ENCODE data around the gene TIGD4.

The TIGD4 gene

GRCh38 chr4:152734015-152734698, 45.4 kb downstream of the TIGD4 start:
- no peak for TF ChIP-seq CTCF (IDR thresholded peaks at IDR 0.05; ENCODE audit: extremely low read depth, missing control alignments)
- DNase-seq (ENCODE audit: low spot score) = no peak

GRCh38 chr4:152731997-152732396, 47.5 kb downstream of the TIGD4 start:
- TF ChIP-seq CTCF (IDR thresholded peaks at IDR 0.05; ENCODE audit: extremely low read depth, missing control alignments) = no peak
- DNase-seq (ENCODE audit: low spot score) = no peak

GRCh38 chr4:152729466-152729865, 50.1 kb downstream of the TIGD4 start:
- no peak for TF ChIP-seq CTCF (IDR thresholded peaks at IDR 0.05; ENCODE audit: extremely low read depth, missing control alignments)
- DNase-seq (ENCODE audit: low spot score) = no peak

GRCh38 chr4:152728343-152728742, 51.2 kb downstream of the TIGD4 start:
- no peak for DNase-seq (ENCODE audit: low spot score)
- no peak for TF ChIP-seq CTCF (IDR thresholded peaks at IDR 0.05; ENCODE audit: extremely low read depth, missing control alignments)

- DNase-seq (ENCODE audit: low spot score) = no peak
- TF ChIP-seq CTCF (IDR thresholded peaks at IDR 0.05; ENCODE audit: extremely low read depth, missing control alignments) = no peak
These were observed 51.7 kb downstream of the TIGD4 start for GRCh38 chr4:152727784-152728183.

GRCh38 chr4:152724494-152724893, 55.0 kb downstream of the TIGD4 start:
- no peak for TF ChIP-seq CTCF (IDR thresholded peaks at IDR 0.05; ENCODE audit: extremely low read depth, missing control alignments)
- DNase-seq (ENCODE audit: low spot score) = no peak

- DNase-seq (ENCODE audit: low spot score) = no peak
- TF ChIP-seq CTCF (IDR thresholded peaks at IDR 0.05; ENCODE audit: extremely low read depth, missing control alignments) = no peak
These were observed 56.3 kb downstream of the TIGD4 start for GRCh38 chr4:152723236-152723635.
